Endothelial cell of umbilical vein (primary cell): Measurements from ENCODE around the gene SVOP. TPM values are rescaled to one million over a fixed set of nuclear protein-coding genes. Genes with fewer than 3 reads are reported as not detected.
"Not testable (repeated sequence)": the region's sequence is repeated elsewhere in the genome, so short reads cannot be mapped to it uniquely, and the experiment has no call there.

ENCODE experiments used
- BruUV-seq: library from RNA; stranded (reverse); fragments of 400-500 nt; replicated peaks from 2 replicates; lab custom pipeline; 2021; lab: Mats Ljungman, UMichigan
- CTCF ChIA-PET: fragments of 300-600, 350-600 bp; sonication (Branson Sonifier 250); formaldehyde crosslinking; loops from one replicate; lab custom pipeline; 2021; ENCODE audit warnings: antibody characterized with exemption, inconsistent platforms; lab: Charles Lee
- POLR2A ChIA-PET: fragments of 300-600, 350-600 bp; sonication (Branson Sonifier 250); formaldehyde crosslinking; loops from one replicate; lab custom pipeline; 2021; ENCODE audit warnings: antibody characterized with exemption, inconsistent platforms; lab: Charles Lee
- DNase-seq: peaks from one replicate; pipeline ENCODE4 v3.0.0-alpha.2; 2011; ENCODE audit warnings: low read depth, low spot score
- FAIRE-seq: peaks from 2 replicates; lab custom pipeline; 2011; peaks lifted over from hg19 to GRCh38; lab: Jason Lieb, UNC
- H2AFZ ChIP-seq: 2 replicates; pipeline ENCODE4 v1.6.0; 2012; ENCODE audit warnings: low read depth, low read length, control low read depth, inconsistent platforms
- H3K27ac ChIP-seq: 2 replicates; pipeline ENCODE4 v1.5.1; 2011; ENCODE audit warnings: low read depth, mild to moderate bottlenecking, control low read depth, low read length, moderate library complexity; ENCODE audit not compliant: insufficient read depth
- H3K27me3 ChIP-seq, 2 experiments: 2 replicates each; pipeline versions ENCODE4 v1.6.0 to v1.6.1; 2011; ENCODE audit warnings: low read length in 2 of 2, mixed read lengths in 1 of 2; ENCODE audit not compliant: control insufficient read depth in 2 of 2, insufficient read depth in 2 of 2
- H3K36me3 ChIP-seq, 2 experiments: 2 replicates in 1 of 2; 3 replicates in 1 of 2; pipeline ENCODE4 v1.5.1; 2011; ENCODE audit warnings: low read length in 2 of 2, mild to moderate bottlenecking in 1 of 2, moderate library complexity in 1 of 2; ENCODE audit not compliant: control insufficient read depth in 2 of 2, insufficient read depth in 2 of 2; ENCODE audit errors: extremely low read depth in 1 of 2
- H3K4me1 ChIP-seq: 3 replicates; pipeline ENCODE4 v1.5.1; 2011; ENCODE audit warnings: mild to moderate bottlenecking, low read length; ENCODE audit not compliant: control insufficient read depth, insufficient read depth; ENCODE audit errors: extremely low read depth
- H3K4me2 ChIP-seq: 2 replicates; pipeline ENCODE4 v1.6.1; 2011; ENCODE audit warnings: low read length, control low read depth, mixed read lengths; ENCODE audit not compliant: insufficient read depth
- H3K4me3 ChIP-seq, 3 experiments: fragments of 200-600 bp in 1 of 3; sonication (generic), shearing (Covaris generic) in 1 of 3; replicated peaks in 1 of 3; 2 replicates each; pipeline ENCODE4 v1.5.1; 2011 to 2016; ENCODE audit warnings: control low read depth in 3 of 3, low read length in 3 of 3, mild to moderate bottlenecking in 2 of 3, inconsistent platforms in 1 of 3, low read depth in 1 of 3, moderate library complexity in 1 of 3; ENCODE audit not compliant: insufficient read depth in 1 of 3
- H3K79me2 ChIP-seq: 2 replicates; pipeline ENCODE4 v1.6.0; 2012; ENCODE audit warnings: low read length, inconsistent platforms; ENCODE audit not compliant: control insufficient read depth, insufficient read depth
- H3K9ac ChIP-seq: replicated peaks from 2 replicates; pipeline ENCODE3; 2011; ENCODE audit warnings: low read length, control low read depth; ENCODE audit not compliant: insufficient read depth; ENCODE audit errors: extremely low read depth
- H3K9me1 ChIP-seq: replicated peaks from 3 replicates; pipeline ENCODE4 v1.6.0; 2011; ENCODE audit warnings: mild to moderate bottlenecking, low read length; ENCODE audit not compliant: control insufficient read depth, insufficient read depth; ENCODE audit errors: extremely low read depth
- H3K9me3 ChIP-seq: replicated peaks from 2 replicates; pipeline ENCODE4 v1.5.1; 2012; ENCODE audit warnings: low read length, inconsistent platforms; ENCODE audit not compliant: control insufficient read depth, insufficient read depth
- H4K20me1 ChIP-seq: replicated peaks from 2 replicates; pipeline ENCODE3; 2011; ENCODE audit warnings: mild to moderate bottlenecking, low read length; ENCODE audit not compliant: control insufficient read depth, insufficient read depth; ENCODE audit errors: extremely low read depth
- FOS ChIP-seq: IDR thresholded peaks from 2 replicates; pipeline ENCODE4 v1.6.1; 2011; ENCODE audit warnings: mild to moderate bottlenecking, low read length, moderate library complexity, borderline replicate concordance; ENCODE audit not compliant: insufficient read depth
- GATA2 ChIP-seq: IDR thresholded peaks from 2 replicates; pipeline ENCODE4 v1.7.0; 2011; ENCODE audit warnings: low read depth, mild to moderate bottlenecking, moderate library complexity, mixed read lengths, low read length; ENCODE audit not compliant: insufficient read length, insufficient read depth
- JUN ChIP-seq: IDR thresholded peaks from 2 replicates; pipeline ENCODE4 v1.6.1; 2011; ENCODE audit warnings: borderline replicate concordance, low read depth; ENCODE audit not compliant: insufficient read length, insufficient read depth
- MYC ChIP-seq: IDR thresholded peaks from one replicate; pipeline ENCODE4 v1.6.1; 2011; ENCODE audit warnings: mild to moderate bottlenecking, low read depth, low read length
- POLR2A ChIP-seq: IDR thresholded peaks from 2 replicates; pipeline ENCODE4 v1.6.1; 2012; ENCODE audit warnings: low read depth, mild to moderate bottlenecking, control low read depth, low read length
- dilution Hi-C: fragments of 300-500 bp; cut with MboI; formaldehyde crosslinking; loops from one replicate; pipeline ENCODE4 v1.15.0; 2019; ENCODE audit warnings: low sequenced_read_pairs; ENCODE audit not compliant: extremely low pct_ligation_motif_present
- intact Hi-C: fragments of 100-400 bp; cut with micrococcal nuclease; formaldehyde crosslinking; loops from one replicate; pipeline ENCODE4 v1.10.0; 2022
- polyA plus RNA-seq, 4 experiments: library from polyadenylated mRNA; depleted of rRNA in 3 of 4; stranded (reverse) in 3 of 4; unstranded in 1 of 4; fragments of >200 nt; gene quantifications; 2 replicates each; pipeline versions ENCODE4 v1.2.1 to v1.2.3, GENCODE V29; 2011 to 2012; ENCODE audit warnings: missing spikeins in 1 of 4
- total RNA-seq: library from RNA; stranded (reverse); gene quantifications from 2 replicates; pipeline ENCODE4 v1.2.3, GENCODE V29; 2021

Gene SVOP
- total and polyA plus RNA-seq, 2 donors (not counting 3 experiments of a cell fraction or from before 2014, with no cell fraction given) = not detected

DNA sequence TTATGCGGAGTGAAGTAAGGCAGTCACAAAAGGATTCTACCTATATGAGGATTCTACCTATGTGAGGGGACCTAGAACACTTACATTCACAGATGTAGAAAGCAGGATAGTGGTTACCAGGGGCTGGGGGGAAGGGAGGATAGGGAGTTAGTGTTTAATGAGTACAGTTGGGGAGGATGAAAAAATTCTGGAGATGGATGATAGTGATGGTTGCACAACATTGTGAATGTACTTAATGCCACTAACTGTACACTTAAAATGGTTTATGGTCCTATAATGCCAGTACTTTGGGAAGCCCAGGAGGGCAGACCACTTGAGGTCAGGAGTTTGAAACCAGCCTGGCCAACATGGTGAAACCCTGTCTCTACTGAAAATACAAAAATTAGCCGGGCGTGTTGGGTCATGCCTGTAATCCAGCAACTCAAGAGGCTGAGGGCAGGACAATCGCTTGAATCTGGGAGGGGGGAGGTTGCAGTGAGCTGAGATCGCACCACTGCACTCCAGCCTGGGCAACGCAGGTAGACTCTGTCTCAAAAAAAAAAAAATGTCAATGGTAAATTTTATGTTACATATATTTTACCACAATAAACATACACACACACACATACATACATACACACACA lies 25.4 kb downstream of the SVOP start:
- Histone ChIP-seq H3K36me3 (no peaks in the 10 kb centered on the region), H3K79me2 (no peaks in the 10 kb centered on the region), H3K27me3 (no peaks in the 10 kb centered on the region), H3K4me1 (no peaks in the 10 kb centered on the region), H2AFZ (no peak overlapping the region), H3K4me3 (no peak overlapping the region), H4K20me1 (no peaks in the 10 kb centered on the region), H3K4me2 (no peak overlapping the region), H3K9ac (no peak overlapping the region), H3K27ac (no peak overlapping the region), H3K9me1 (no peaks in the 10 kb centered on the region), H3K9me3 (no peaks in the 10 kb centered on the region)
- no TSS peak for BruUV-seq
- FAIRE-seq (no peak), DNase-seq (no peak)
- TF ChIP-seq JUN (no peak), MYC (no peak), FOS (no peak), GATA2 (no peak), POLR2A (no peak)
- intact Hi-C loops (no loop called here), dilution Hi-C loops (no loop called here)
- POLR2A ChIA-PET = no interaction called here
- CTCF ChIA-PET = interaction anchor here (1.5 kb wide), 1 partner anchor 9 kb away, joined by 3 read pairs; no protein-coding TSS in a partner anchor

DNA sequence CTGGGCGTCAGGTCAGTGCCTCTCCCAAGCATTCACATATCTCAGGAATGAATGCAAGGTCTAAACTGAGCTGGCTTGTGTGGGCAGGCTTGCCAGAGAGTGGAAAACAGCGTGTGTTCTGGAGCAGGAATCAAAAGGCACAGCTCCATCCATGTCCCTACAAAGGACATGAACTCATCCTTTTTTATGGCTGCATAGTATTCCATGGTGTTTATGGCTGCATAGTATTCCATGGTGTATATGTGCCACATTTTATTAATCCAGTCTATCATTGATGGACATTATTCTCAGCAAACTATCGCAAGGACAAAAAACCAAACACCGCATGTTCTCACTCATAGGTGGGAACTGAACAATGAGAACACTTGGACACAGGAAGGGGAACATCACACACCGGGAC lies 30.8 kb downstream of the SVOP start:
- H3K9me1 ChIP-seq, H3K4me3 ChIP-seq, H3K4me1 ChIP-seq, H3K79me2 ChIP-seq, H4K20me1 ChIP-seq, FAIRE-seq, dilution Hi-C loops, H3K4me2 ChIP-seq, BruUV-seq, H3K36me3 ChIP-seq, POLR2A ChIA-PET, DNase-seq, CTCF ChIA-PET, H3K9ac ChIP-seq, intact Hi-C loops, H3K27ac ChIP-seq, H2AFZ ChIP-seq, H3K9me3 ChIP-seq, H3K27me3 ChIP-seq: not testable (repeated sequence)
